NCI-H1092 treated with DMSO at 0.1 percent for 48 hours (cell line): Measurements from ENCODE around the gene EFHD1.
"Not testable (repeated sequence)": the region's sequence is repeated elsewhere in the genome, so short reads cannot be mapped to it uniquely, and the experiment has no call there.

Source experiments
- DNase-seq: peaks from one replicate; lab custom pipeline; 2025; lab: John Stamatoyannopoulos, UW

Gene EFHD1

GRCh38 chr2:232621186-232621585 is 12.2 kb upstream of the EFHD1 start:
- DNase-seq: no peak

- DNase-seq: no peak
Measured at GRCh38 chr2:232622563-232622962, 10.8 kb upstream of the EFHD1 start.

- DNase-seq: peak; percentile 91
Measured at GRCh38 chr2:232623768-232624765, 9.3 kb upstream of the EFHD1 start.

GRCh38 chr2:232626584-232626983 is 6.8 kb upstream of the EFHD1 start:
- no peak for DNase-seq

- DNase-seq: no peak
Measured at GRCh38 chr2:232628466-232629128, 4.8 kb upstream of the EFHD1 start.

GRCh38 chr2:232629129-232629475 is 4.3 kb upstream of the EFHD1 start:
- DNase-seq: no peak

- DNase-seq: no peak
Measured at GRCh38 chr2:232632229-232632903, 1.0 kb upstream of the EFHD1 start.

GRCh38 chr2:232632904-232633412 is 446 bp upstream of the EFHD1 start:
- DNase-seq: no peak

- DNase-seq: no peak
Measured at GRCh38 chr2:232634206-232635150, 1.1 kb downstream of the EFHD1 start.

- not testable (repeated sequence) for DNase-seq
Measured at GRCh38 chr2:232635376-232635775, 2.0 kb downstream of the EFHD1 start.

- DNase-seq: no peak
Measured at GRCh38 chr2:232635820-232636219, 2.4 kb downstream of the EFHD1 start.

- DNase-seq: no peak
Measured at GRCh38 chr2:232636788-232637420, 3.5 kb downstream of the EFHD1 start.

GRCh38 chr2:232637866-232638583 is 4.6 kb downstream of the EFHD1 start:
- DNase-seq: no peak

GRCh38 chr2:232641153-232641848 is 7.9 kb downstream of the EFHD1 start:
- no peak for DNase-seq

GRCh38 chr2:232643147-232643425 is 9.7 kb downstream of the EFHD1 start:
- DNase-seq: no peak

- no peak for DNase-seq
Measured at GRCh38 chr2:232643813-232644347, 10.5 kb downstream of the EFHD1 start.

- no peak for DNase-seq
Measured at GRCh38 chr2:232645061-232645460, 11.7 kb downstream of the EFHD1 start.

GRCh38 chr2:232646726-232647125 is 13.3 kb downstream of the EFHD1 start:
- no peak for DNase-seq

- no peak for DNase-seq
Measured at GRCh38 chr2:232647261-232647660, 13.9 kb downstream of the EFHD1 start.
